SK-N-SH (cell line): ENCODE results near the gene DNAJA3. TPM values are rescaled to one million over a fixed set of nuclear protein-coding genes. Genes with fewer than 3 reads are reported as not detected.

ENCODE experiments used
- CTCF ChIA-PET: fragments of 300-600, 350-600 bp; formaldehyde crosslinking; extraction: SDS; loops from one replicate; lab custom pipeline; 2021; lab: Yijun Ruan, JAX
- POLR2A ChIA-PET: fragments of 350-600 bp; sonication (Branson Sonifier 250); formaldehyde crosslinking; extraction: SDS; loops from one replicate; lab custom pipeline; 2020; ENCODE audit warnings: antibody characterized with exemption, inconsistent platforms; lab: Yijun Ruan, JAX
- DNase-seq: peaks from one replicate; pipeline ENCODE4 v3.0.0; 2012
- H2AFZ ChIP-seq: fragments of 200-600 bp; sonication (generic); 2 replicates; pipeline ENCODE4 v1.8.1; 2016; ENCODE audit warnings: antibody characterized with exemption, mild to moderate bottlenecking, low read depth
- H3F3A ChIP-seq: fragments of 200-600 bp; sonication (generic); replicated peaks from 2 replicates; pipeline ENCODE3; 2016; ENCODE audit warnings: antibody characterized with exemption, mild to moderate bottlenecking; ENCODE audit not compliant: insufficient read depth
- H3K27ac ChIP-seq, 2 experiments: fragments of 200-500 bp in 1 of 2; fragments of 200-600 bp in 1 of 2; sonication (Bioruptor generic) in 1 of 2; sonication (generic), shearing (Covaris generic) in 1 of 2; 2 replicates each; pipeline versions ENCODE4 v1.5.1 to v1.6.1; 2014 to 2016; ENCODE audit warnings: low read depth in 2 of 2, inconsistent platforms in 1 of 2, low read length in 1 of 2, mild to moderate bottlenecking in 1 of 2, mixed read lengths in 1 of 2
- H3K27me3 ChIP-seq: fragments of 200-600 bp; sonication (generic), shearing (Covaris generic); 2 replicates; pipeline ENCODE4 v1.6.1; 2016; ENCODE audit warnings: mixed run types; ENCODE audit not compliant: insufficient read depth
- H3K36me3 ChIP-seq, 2 experiments: fragments of 200-500 bp in 1 of 2; fragments of 200-600 bp in 1 of 2; sonication (Bioruptor generic) in 1 of 2; sonication (generic) in 1 of 2; replicated peaks in 1 of 2; 2 replicates each; pipeline versions ENCODE3 to v1.5.1; 2014 to 2016; ENCODE audit warnings: low read length in 1 of 2, mild to moderate bottlenecking in 1 of 2; ENCODE audit not compliant: insufficient read depth in 2 of 2, control insufficient read depth in 1 of 2
- H3K4me1 ChIP-seq, 2 experiments: fragments of 200-500 bp in 1 of 2; fragments of 200-600 bp in 1 of 2; sonication (Bioruptor generic) in 1 of 2; sonication (generic), shearing (Covaris generic) in 1 of 2; 2 replicates each; pipeline versions ENCODE4 v1.5.1 to v1.6.1; 2014 to 2016; ENCODE audit warnings: low read depth in 1 of 2, low read length in 1 of 2, mixed run types in 1 of 2; ENCODE audit not compliant: insufficient read depth in 2 of 2, control insufficient read depth in 1 of 2
- H3K4me2 ChIP-seq: fragments of 200-600 bp; sonication (generic), shearing (Covaris generic); 2 replicates; pipeline ENCODE4 v1.6.1; 2017; ENCODE audit warnings: mixed run types
- H3K4me3 ChIP-seq, 2 experiments: fragments of 200-500 bp in 1 of 2; fragments of 200-600 bp in 1 of 2; sonication (Bioruptor generic) in 1 of 2; sonication (generic), shearing (Covaris generic) in 1 of 2; 2 replicates each; pipeline versions ENCODE4 v1.5.1 to v1.8.1; 2014 to 2016; ENCODE audit warnings: low read depth in 2 of 2, inconsistent platforms in 1 of 2, low read length in 1 of 2, mild to moderate bottlenecking in 1 of 2, mixed read lengths in 1 of 2, moderate library complexity in 1 of 2
- H3K79me2 ChIP-seq: fragments of 200-600 bp; sonication (generic); 2 replicates; pipeline ENCODE4 v1.8.1; 2017; ENCODE audit warnings: mild to moderate bottlenecking; ENCODE audit not compliant: insufficient read depth
- H3K9ac ChIP-seq: fragments of 200-600 bp; sonication (generic); 2 replicates; pipeline ENCODE4 v1.6.1; 2017; ENCODE audit warnings: mixed run types
- H3K9me2 ChIP-seq: fragments of 200-600 bp; sonication (generic); 2 replicates; pipeline ENCODE4 v1.6.1; 2017; ENCODE audit warnings: mixed run types
- H3K9me3 ChIP-seq: fragments of 200-600 bp; sonication (generic); 2 replicates; pipeline ENCODE4 v1.6.1; 2017; ENCODE audit warnings: mixed run types, mild to moderate bottlenecking, moderate library complexity
- H4K20me1 ChIP-seq: fragments of 200-600 bp; sonication (generic); 2 replicates; pipeline ENCODE4 v1.6.1; 2017; ENCODE audit warnings: mild to moderate bottlenecking, mixed run types; ENCODE audit not compliant: insufficient read depth
- CHD2 ChIP-seq: fragments of 150-350 bp; IDR thresholded peaks from 2 replicates; pipeline ENCODE4 v1.6.1; 2018; ENCODE audit warnings: low read length; ENCODE audit not compliant: partially characterized antibody
- EP300 ChIP-seq, 2 experiments: IDR thresholded peaks; 2 replicates each; pipeline versions ENCODE4 v1.4.0 to v1.6.1; 2012; ENCODE audit warnings: borderline replicate concordance in 1 of 2, low read depth in 1 of 2, low read length in 1 of 2
- EZH2phosphoT487 ChIP-seq: fragments of 200-600 bp; sonication (generic); IDR thresholded peaks from 2 replicates; pipeline ENCODE4 v1.6.1; 2017; ENCODE audit warnings: low read depth, mixed run types, mild to moderate bottlenecking, antibody characterized with exemption, moderate library complexity, borderline replicate concordance
- FOXJ3 ChIP-seq: sonication (generic); formaldehyde crosslinking; IDR thresholded peaks from 2 replicates; pipeline ENCODE4 v1.5.1; 2020; ENCODE audit warnings: mild to moderate bottlenecking, missing genetic modification reagents
- GABPA ChIP-seq: IDR thresholded peaks from 2 replicates; pipeline ENCODE4 v1.4.0; 2012; ENCODE audit warnings: low read depth, mild to moderate bottlenecking
- MEF2A ChIP-seq: IDR thresholded peaks from 2 replicates; pipeline ENCODE4 v1.4.0; 2012; ENCODE audit warnings: low read depth, borderline replicate concordance
- MXI1 ChIP-seq: IDR thresholded peaks from 2 replicates; pipeline ENCODE4 v1.6.1; 2012; ENCODE audit warnings: mild to moderate bottlenecking, low read depth, low read length, improper control_type of control experiment
- NFIC ChIP-seq: IDR thresholded peaks from 2 replicates; pipeline ENCODE4 v1.4.0; 2012; ENCODE audit warnings: borderline replicate concordance
- NRF1 ChIP-seq: IDR thresholded peaks from 2 replicates; pipeline ENCODE4 v1.6.1; 2012; ENCODE audit warnings: low read depth, mild to moderate bottlenecking, low read length
- POLR2AphosphoS5 ChIP-seq: IDR thresholded peaks from 2 replicates; pipeline ENCODE4 v1.6.1; 2012; ENCODE audit warnings: low read depth, low read length
- RCOR1 ChIP-seq: fragments of 150-350 bp; IDR thresholded peaks from 2 replicates; pipeline ENCODE4 v1.6.1; 2017; ENCODE audit warnings: antibody characterized with exemption, low read length
- RXRA ChIP-seq: IDR thresholded peaks from 2 replicates; pipeline ENCODE4 v1.4.0; 2012; ENCODE audit warnings: low read depth, mild to moderate bottlenecking, borderline replicate concordance
- SIN3A ChIP-seq: IDR thresholded peaks from 2 replicates; pipeline ENCODE4 v1.6.1; 2012; ENCODE audit warnings: low read depth, mild to moderate bottlenecking, low read length, moderate library complexity, borderline replicate concordance
- SMC3 ChIP-seq: IDR thresholded peaks from 2 replicates; pipeline ENCODE4 v1.6.1; 2012; ENCODE audit warnings: low read depth, low read length, improper control_type of control experiment
- TAF1 ChIP-seq: IDR thresholded peaks from 2 replicates; pipeline ENCODE4 v1.6.1; 2012; ENCODE audit warnings: low read depth, mild to moderate bottlenecking, low read length, moderate library complexity, borderline replicate concordance
- TCF12 ChIP-seq: IDR thresholded peaks from 2 replicates; pipeline ENCODE4 v1.4.0; 2012
- WGBS: methylation state at CpG from one replicate; pipeline ENCODE4 v1.1.6; 2017; ENCODE audit warnings: low lambda C conversion rate; 5-methylcytosine and 5-hydroxymethylcytosine counted together
- polyA plus RNA-seq, 3 experiments: library from polyadenylated mRNA; depleted of rRNA; stranded (reverse); fragments of >200 nt; gene quantifications; 2 replicates each; pipeline ENCODE4 v1.2.3, GENCODE V29; 2012
- TF ChIP-seq, protein P1 (sequence below): IDR thresholded peaks from 2 replicates; pipeline ENCODE4 v1.4.0; 2012; ENCODE audit warnings: low read depth
- TF ChIP-seq, protein P2 (sequence below): IDR thresholded peaks from 2 replicates; pipeline ENCODE4 v1.6.1; 2012; ENCODE audit warnings: mild to moderate bottlenecking, low read depth, low read length, moderate library complexity

The DNAJA3 gene
- polyA plus RNA-seq, 1 of the 3 experiments (the other 2 are of a cell fraction) = 52.6 TPM

DNA sequence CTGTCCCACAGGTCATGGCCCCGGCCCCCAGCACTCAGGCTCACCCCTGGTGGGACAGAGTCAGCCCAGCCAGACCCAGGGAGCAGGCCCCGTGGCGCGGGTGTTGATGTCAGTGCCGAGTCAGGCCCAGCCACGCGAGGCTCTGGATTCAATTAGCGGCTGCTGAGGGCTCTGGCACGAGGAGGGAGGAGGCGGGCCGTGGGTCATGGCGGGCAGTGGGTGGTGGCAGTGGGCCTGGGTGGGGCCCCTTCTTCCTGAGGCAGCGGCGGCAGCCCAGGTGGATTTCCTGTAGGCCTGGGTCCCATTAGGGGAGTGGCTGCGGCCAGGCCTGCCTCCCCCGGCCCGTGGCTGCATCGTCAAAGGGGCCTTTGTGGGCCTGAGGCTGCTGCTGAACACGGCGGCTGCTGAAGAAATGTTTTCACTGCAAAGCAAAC, 41.1 kb upstream of the DNAJA3 start:
- H3K9me2 ChIP-seq = no peaks in the 10 kb centered on the region
- POLR2A ChIA-PET = interaction anchor here (2.1 kb wide), 1 partner anchor 8 kb away, joined by 7 read pairs; no protein-coding TSS in a partner anchor
- H3K9me3 ChIP-seq = no peaks in the 10 kb centered on the region
- peak overlapping the region; percentile 28; the same call in 1 of the 2 replicates for H3K4me2 ChIP-seq
- WGBS = 80% methylated on average over 1 of the region's 20 CpGs
- peaks cover 23% of the 10 kb centered on the region for H3F3A ChIP-seq
- peak; percentile 89 for DNase-seq
- peak overlapping the region in 1 of 2 experiments; percentile 93; a peak in 3 of 4 replicates for H3K27ac ChIP-seq
- no peak overlapping the region for H3K4me3 ChIP-seq
- H3K27me3 ChIP-seq = no peaks in the 10 kb centered on the region
- TF ChIP-seq MXI1 (peak; percentile 84; the same call in 1 of the 2 replicates), CHD2 (peak; percentile 76), EP300 (IDR thresholded peaks at IDR 0.05; ENCODE audit: borderline replicate concordance in 1 of 2, low read depth in 1 of 2, low read length in 1 of 2) (0 out of 4 replicates have a peak, but pooled peaks of 1 of the 2 experiments have one; percentile 45), RXRA (no peak), TCF12 (peak; percentile 92), SIN3A (peak; percentile 62; the same call in 1 of the 2 replicates), POLR2AphosphoS5 (0 out of 2 replicates have a peak, but pooled peaks have one; percentile 44), FOXJ3 (CRISPR knock-in tag) (no peak), RCOR1 (peak; percentile 26; the same call in 1 of the 2 replicates)
- TF ChIP-seq, protein P1, sequence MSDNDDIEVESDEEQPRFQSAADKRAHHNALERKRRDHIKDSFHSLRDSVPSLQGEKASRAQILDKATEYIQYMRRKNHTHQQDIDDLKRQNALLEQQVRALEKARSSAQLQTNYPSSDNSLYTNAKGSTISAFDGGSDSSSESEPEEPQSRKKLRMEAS = peak; percentile 86
- peaks cover 0 to 33% of the 10 kb centered on the region in 2 experiments for H3K36me3 ChIP-seq
- H4K20me1 ChIP-seq = peaks cover 17% of the 10 kb centered on the region; the same call in 1 of the 2 replicates
- peaks cover 30 to 69% of the 10 kb centered on the region in 2 experiments; a peak in 3 of 4 replicates for H3K4me1 ChIP-seq
- no peaks in the 10 kb centered on the region for H3K79me2 ChIP-seq
- H2AFZ ChIP-seq = no peak overlapping the region
- CTCF ChIA-PET = interaction anchor here (0.9 to 32.1 kb wide), 2 partner anchors 8 to 18 kb away, joined by 4 to 558 read pairs; no protein-coding TSS in a partner anchor
- no peak overlapping the region for H3K9ac ChIP-seq

DNA sequence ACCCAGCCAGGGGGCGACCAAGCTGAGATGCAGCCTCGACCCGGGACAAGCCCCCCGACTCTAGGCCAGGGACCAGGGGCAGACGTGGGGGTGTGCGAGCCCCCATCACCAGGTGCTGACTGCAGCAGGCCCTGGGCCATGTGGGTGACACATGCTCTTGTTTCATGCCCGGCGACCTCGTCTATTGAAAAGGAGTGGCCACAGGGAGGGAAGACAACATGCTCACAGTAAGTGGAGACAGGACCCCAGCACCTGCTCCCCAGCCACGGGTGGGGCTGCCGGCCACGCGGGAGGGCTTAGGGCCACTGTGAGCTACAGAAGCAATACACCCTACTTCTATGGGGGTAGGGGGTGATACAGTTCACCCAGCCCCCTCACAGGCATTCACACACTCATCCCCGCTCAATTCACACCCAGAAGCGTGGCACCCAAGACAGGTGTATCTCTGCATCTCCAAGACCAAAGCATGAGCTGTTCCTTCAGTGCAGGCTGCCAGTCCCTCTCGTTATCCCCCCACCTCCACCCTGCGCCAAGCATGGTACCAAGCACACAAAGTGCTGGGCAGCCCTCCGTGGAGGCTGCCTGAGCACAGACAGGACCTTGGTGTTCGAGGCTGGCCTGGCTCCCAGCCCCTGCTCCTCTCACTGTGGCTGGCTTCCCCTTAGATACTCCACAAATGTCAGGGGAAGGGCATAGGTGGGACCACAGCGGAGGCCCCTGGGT, 40.4 kb upstream of the DNAJA3 start:
- no peaks in the 10 kb centered on the region for H3K27me3 ChIP-seq
- peaks cover 14% of the 10 kb centered on the region; the same call in 1 of the 2 replicates for H4K20me1 ChIP-seq
- peaks cover 30 to 70% of the 10 kb centered on the region in 2 experiments; a peak in 3 of 4 replicates for H3K4me1 ChIP-seq
- H3K27ac ChIP-seq = peak overlapping the region; percentile 48 to 93; a peak in 3 of 4 replicates
- no peak overlapping the region for H3K4me3 ChIP-seq
- TF ChIP-seq NRF1 = no peak
- TF ChIP-seq TAF1 = no peak
- TF ChIP-seq, protein P2, sequence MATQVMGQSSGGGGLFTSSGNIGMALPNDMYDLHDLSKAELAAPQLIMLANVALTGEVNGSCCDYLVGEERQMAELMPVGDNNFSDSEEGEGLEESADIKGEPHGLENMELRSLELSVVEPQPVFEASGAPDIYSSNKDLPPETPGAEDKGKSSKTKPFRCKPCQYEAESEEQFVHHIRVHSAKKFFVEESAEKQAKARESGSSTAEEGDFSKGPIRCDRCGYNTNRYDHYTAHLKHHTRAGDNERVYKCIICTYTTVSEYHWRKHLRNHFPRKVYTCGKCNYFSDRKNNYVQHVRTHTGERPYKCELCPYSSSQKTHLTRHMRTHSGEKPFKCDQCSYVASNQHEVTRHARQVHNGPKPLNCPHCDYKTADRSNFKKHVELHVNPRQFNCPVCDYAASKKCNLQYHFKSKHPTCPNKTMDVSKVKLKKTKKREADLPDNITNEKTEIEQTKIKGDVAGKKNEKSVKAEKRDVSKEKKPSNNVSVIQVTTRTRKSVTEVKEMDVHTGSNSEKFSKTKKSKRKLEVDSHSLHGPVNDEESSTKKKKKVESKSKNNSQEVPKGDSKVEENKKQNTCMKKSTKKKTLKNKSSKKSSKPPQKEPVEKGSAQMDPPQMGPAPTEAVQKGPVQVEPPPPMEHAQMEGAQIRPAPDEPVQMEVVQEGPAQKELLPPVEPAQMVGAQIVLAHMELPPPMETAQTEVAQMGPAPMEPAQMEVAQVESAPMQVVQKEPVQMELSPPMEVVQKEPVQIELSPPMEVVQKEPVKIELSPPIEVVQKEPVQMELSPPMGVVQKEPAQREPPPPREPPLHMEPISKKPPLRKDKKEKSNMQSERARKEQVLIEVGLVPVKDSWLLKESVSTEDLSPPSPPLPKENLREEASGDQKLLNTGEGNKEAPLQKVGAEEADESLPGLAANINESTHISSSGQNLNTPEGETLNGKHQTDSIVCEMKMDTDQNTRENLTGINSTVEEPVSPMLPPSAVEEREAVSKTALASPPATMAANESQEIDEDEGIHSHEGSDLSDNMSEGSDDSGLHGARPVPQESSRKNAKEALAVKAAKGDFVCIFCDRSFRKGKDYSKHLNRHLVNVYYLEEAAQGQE = no peak
- TF ChIP-seq CHD2 = no peak
- TF ChIP-seq, protein P1 = peak; percentile 66; the same call in 1 of the 2 replicates
- TF ChIP-seq EP300 (IDR thresholded peaks at IDR 0.05; ENCODE audit: borderline replicate concordance in 1 of 2, low read depth in 1 of 2, low read length in 1 of 2) = no peak
- no peak for TF ChIP-seq SMC3
- TF ChIP-seq GABPA = no peak
- TF ChIP-seq NFIC = no peak
- peak; percentile 9 for TF ChIP-seq POLR2AphosphoS5
- TF ChIP-seq MEF2A = no peak
- TF ChIP-seq EZH2phosphoT487 = no peak
- H3K36me3 ChIP-seq = peaks cover 0 to 33% of the 10 kb centered on the region in 2 experiments
- no peaks in the 10 kb centered on the region for H3K9me2 ChIP-seq
- H3K9ac ChIP-seq = no peak overlapping the region
- POLR2A ChIA-PET = interaction anchor here (0.6 kb wide), 1 partner anchor 12 kb away, joined by 3 read pairs; no protein-coding TSS in a partner anchor
- H3K79me2 ChIP-seq = no peaks in the 10 kb centered on the region
- CTCF ChIA-PET = interaction anchor here (2.8 to 32.1 kb wide), 2 partner anchors 17 to 26 kb away, joined by 11 to 558 read pairs; no protein-coding TSS in a partner anchor
- DNase-seq = peak; percentile 64
- no peak overlapping the region for H3K4me2 ChIP-seq
- peaks cover 23% of the 10 kb centered on the region for H3F3A ChIP-seq
- H3K9me3 ChIP-seq = no peaks in the 10 kb centered on the region
- no peak overlapping the region for H2AFZ ChIP-seq
- WGBS = 82% methylated on average over 11 of the region's 20 CpGs
